Brain microvascular endothelial cell (primary cell): ENCODE measurements around the gene XPO1.
A peak's percentile ranks its signal among the peaks of the same experiment; 100 is the strongest.
"Not testable (repeated sequence)": the region's sequence is repeated elsewhere in the genome, so short reads cannot be mapped to it uniquely, and the experiment has no call there.

Experiments
- DNase-seq: peaks from one replicate; pipeline ENCODE4 v3.0.0-alpha.2; 2020
- H3K27ac ChIP-seq: fragments of 250-450 bp; sonication (Bioruptor Pico); 2 replicates; pipeline ENCODE4 v1.5.1; 2020; ENCODE audit warnings: mild to moderate bottlenecking, moderate library complexity
- H3K27me3 ChIP-seq: fragments of 250-450 bp; sonication (Bioruptor Pico); replicated peaks from 2 replicates; pipeline ENCODE4 v1.5.1; 2020; ENCODE audit warnings: mild to moderate bottlenecking
- H3K36me3 ChIP-seq: fragments of 250-450 bp; sonication (Bioruptor Pico); replicated peaks from 2 replicates; pipeline ENCODE4 v1.5.1; 2020; ENCODE audit warnings: mild to moderate bottlenecking
- H3K4me3 ChIP-seq: 2 replicates; pipeline ENCODE4 v1.5.1; 2011; ENCODE audit warnings: low read depth, mild to moderate bottlenecking, control low read depth, low read length, moderate library complexity
- CTCF ChIP-seq: IDR thresholded peaks from 2 replicates; pipeline ENCODE4 v1.5.1; 2011; ENCODE audit warnings: low read depth, mild to moderate bottlenecking, moderate library complexity, low read length, control low read depth, inconsistent platforms; ENCODE audit errors: missing control alignments
- in situ Hi-C: cut with HindIII; loops from 2 replicates; pipeline ENCODE4 v1.10.0; 2017; ENCODE audit warnings: low sequenced_read_pairs, low pct_ligation_motif_present

XPO1 gene, protein sequence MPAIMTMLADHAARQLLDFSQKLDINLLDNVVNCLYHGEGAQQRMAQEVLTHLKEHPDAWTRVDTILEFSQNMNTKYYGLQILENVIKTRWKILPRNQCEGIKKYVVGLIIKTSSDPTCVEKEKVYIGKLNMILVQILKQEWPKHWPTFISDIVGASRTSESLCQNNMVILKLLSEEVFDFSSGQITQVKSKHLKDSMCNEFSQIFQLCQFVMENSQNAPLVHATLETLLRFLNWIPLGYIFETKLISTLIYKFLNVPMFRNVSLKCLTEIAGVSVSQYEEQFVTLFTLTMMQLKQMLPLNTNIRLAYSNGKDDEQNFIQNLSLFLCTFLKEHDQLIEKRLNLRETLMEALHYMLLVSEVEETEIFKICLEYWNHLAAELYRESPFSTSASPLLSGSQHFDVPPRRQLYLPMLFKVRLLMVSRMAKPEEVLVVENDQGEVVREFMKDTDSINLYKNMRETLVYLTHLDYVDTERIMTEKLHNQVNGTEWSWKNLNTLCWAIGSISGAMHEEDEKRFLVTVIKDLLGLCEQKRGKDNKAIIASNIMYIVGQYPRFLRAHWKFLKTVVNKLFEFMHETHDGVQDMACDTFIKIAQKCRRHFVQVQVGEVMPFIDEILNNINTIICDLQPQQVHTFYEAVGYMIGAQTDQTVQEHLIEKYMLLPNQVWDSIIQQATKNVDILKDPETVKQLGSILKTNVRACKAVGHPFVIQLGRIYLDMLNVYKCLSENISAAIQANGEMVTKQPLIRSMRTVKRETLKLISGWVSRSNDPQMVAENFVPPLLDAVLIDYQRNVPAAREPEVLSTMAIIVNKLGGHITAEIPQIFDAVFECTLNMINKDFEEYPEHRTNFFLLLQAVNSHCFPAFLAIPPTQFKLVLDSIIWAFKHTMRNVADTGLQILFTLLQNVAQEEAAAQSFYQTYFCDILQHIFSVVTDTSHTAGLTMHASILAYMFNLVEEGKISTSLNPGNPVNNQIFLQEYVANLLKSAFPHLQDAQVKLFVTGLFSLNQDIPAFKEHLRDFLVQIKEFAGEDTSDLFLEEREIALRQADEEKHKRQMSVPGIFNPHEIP (N-terminal part only)

GRCh38 chr2:61538200-61538919, at the start of gene XPO1:
TSS of gene XPO1 (minus strand) at chr2:61538356. CDS start at chr2:61533897, 4,459 bp downstream.
- DNase-seq, result peak; percentile 100
- no peaks in the 10 kb centered on the region for H3K27me3 ChIP-seq
- no peak for TF ChIP-seq CTCF
- peak within 1 kb of the TSS; percentile 90 for H3K27ac ChIP-seq
- H3K4me3 ChIP-seq, result peak within 1 kb of the TSS; percentile 60
- in situ Hi-C loops, result no loop called here
- H3K36me3 ChIP-seq, result no peaks in the 10 kb centered on the region

DNA sequence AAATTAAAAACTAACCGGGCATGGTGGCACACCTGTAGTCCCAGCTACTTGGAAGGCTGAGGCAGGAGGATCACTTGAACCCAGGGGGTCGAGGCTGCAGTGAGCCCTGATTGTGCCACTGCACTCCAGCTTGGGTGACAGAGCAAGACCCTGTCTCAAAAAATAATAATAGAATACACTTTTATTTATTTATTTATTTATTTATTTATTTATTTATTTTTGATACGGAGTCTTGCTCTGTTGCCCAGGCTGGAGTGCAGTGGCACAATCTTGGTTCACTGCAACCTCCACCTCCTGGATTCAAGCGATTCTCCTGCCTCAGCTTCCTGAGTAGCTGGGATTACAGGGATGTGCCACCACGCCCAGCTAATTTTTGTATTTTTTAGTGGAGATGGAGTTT, 48.8 kb upstream of the XPO1 start:
- H3K27me3 ChIP-seq, H3K27ac ChIP-seq, in situ Hi-C loops, DNase-seq, H3K4me3 ChIP-seq, H3K36me3 ChIP-seq: not testable (repeated sequence)

GRCh38 chr2:61585383-61585782, 47.2 kb upstream of the XPO1 start:
- DNase-seq, result no peak
- TF ChIP-seq CTCF, result no peak
- no peak overlapping the region for H3K27ac ChIP-seq
- no peaks in the 10 kb centered on the region for H3K36me3 ChIP-seq
- no peak overlapping the region for H3K4me3 ChIP-seq
- in situ Hi-C loops, result no loop called here
- H3K27me3 ChIP-seq, result no peaks in the 10 kb centered on the region

GRCh38 chr2:61584368-61584767, 46.2 kb upstream of the XPO1 start:
- H3K27me3 ChIP-seq, H3K4me3 ChIP-seq, H3K27ac ChIP-seq, H3K36me3 ChIP-seq, in situ Hi-C loops, DNase-seq: not testable (repeated sequence)

- Histone ChIP-seq H3K36me3 (no peaks in the 10 kb centered on the region), H3K27ac (no peak overlapping the region), H3K4me3 (no peak overlapping the region), H3K27me3 (no peaks in the 10 kb centered on the region)
- no peak for DNase-seq
- no peak for TF ChIP-seq CTCF
- in situ Hi-C loops, result no loop called here
These were observed 44.0 kb upstream of the XPO1 start for GRCh38 chr2:61582165-61582564.

- no peak overlapping the region for H3K27ac ChIP-seq
- no peak overlapping the region for H3K4me3 ChIP-seq
- H3K27me3 ChIP-seq, result no peaks in the 10 kb centered on the region
- no peaks in the 10 kb centered on the region for H3K36me3 ChIP-seq
- no peak for TF ChIP-seq CTCF
- no peak for DNase-seq
- in situ Hi-C loops, result no loop called here
These were observed 43.6 kb upstream of the XPO1 start for GRCh38 chr2:61581716-61582115.
